ENCODE measurements around the gene CLEC14A.

CLEC14A gene

GRCh38 chr14:38255673-38256532 lies at the start of gene CLEC14A:
TSS of gene CLEC14A (minus strand) at chr14:38256093. CDS start at chr14:38256022, 71 bp downstream.
- no peak for DNase-seq

- DNase-seq, result no peak
Observed at GRCh38 chr14:38302966-38303365, 47.1 kb upstream of the CLEC14A start.

- DNase-seq, result no peak
Observed at GRCh38 chr14:38302034-38302433, 46.1 kb upstream of the CLEC14A start.

GRCh38 chr14:38297681-38298080 lies 41.8 kb upstream of the CLEC14A start:
- no peak for DNase-seq

- no peak for DNase-seq
Observed at GRCh38 chr14:38291681-38292467, 36.0 kb upstream of the CLEC14A start.

GRCh38 chr14:38290601-38291188 lies 34.8 kb upstream of the CLEC14A start:
- DNase-seq, result no peak

- no peak for DNase-seq
Observed at GRCh38 chr14:38286452-38286851, 30.6 kb upstream of the CLEC14A start.

- no peak for DNase-seq
Observed at GRCh38 chr14:38285962-38286361, 30.1 kb upstream of the CLEC14A start.

- DNase-seq, result no peak
Observed at GRCh38 chr14:38282936-38283335, 27.0 kb upstream of the CLEC14A start.

GRCh38 chr14:38280081-38280480 lies 24.2 kb upstream of the CLEC14A start:
- peak; percentile 32 for DNase-seq

GRCh38 chr14:38279572-38279971 lies 23.7 kb upstream of the CLEC14A start:
- DNase-seq, result peak; percentile 34

- no peak for DNase-seq
Observed at GRCh38 chr14:38278035-38278434, 22.1 kb upstream of the CLEC14A start.

GRCh38 chr14:38262844-38263243 lies 7.0 kb upstream of the CLEC14A start:
- DNase-seq, result no peak

GRCh38 chr14:38261620-38262019 lies 5.7 kb upstream of the CLEC14A start:
- DNase-seq, result no peak

GRCh38 chr14:38257507-38257906 lies 1.6 kb upstream of the CLEC14A start:
- DNase-seq, result no peak

GRCh38 chr14:38256533-38256840 lies 594 bp upstream of the CLEC14A start:
- no peak for DNase-seq

GRCh38 chr14:38255408-38255672 lies 553 bp downstream of the CLEC14A start:
- DNase-seq, result no peak

GRCh38 chr14:38254571-38255407 lies 1.1 kb downstream of the CLEC14A start:
- no peak for DNase-seq

- DNase-seq, result peak; percentile 9
Observed at GRCh38 chr14:38253676-38254075, 2.2 kb downstream of the CLEC14A start.

- DNase-seq, result peak; percentile 26
Observed at GRCh38 chr14:38252066-38252710, 3.7 kb downstream of the CLEC14A start.

- DNase-seq, result no peak
Observed at GRCh38 chr14:38250331-38250730, 5.6 kb downstream of the CLEC14A start.

GRCh38 chr14:38248321-38249028 lies 7.4 kb downstream of the CLEC14A start:
- DNase-seq, result no peak

All from NCI-H2227 treated with DMSO at 0.1 percent for 48 hours (cell line).